GM12873 (cell line): ENCODE results near the gene SPATA31D4.

ENCODE experiments used
- TF ChIP-seq, protein P1 (sequence below): IDR thresholded peaks from 2 replicates; pipeline ENCODE4 v1.5.1; 2012; ENCODE audit warnings: low read depth, mild to moderate bottlenecking, moderate library complexity, low read length, control low read depth; ENCODE audit not compliant: insufficient read depth; ENCODE audit errors: missing control alignments

Gene SPATA31D4

DNA sequence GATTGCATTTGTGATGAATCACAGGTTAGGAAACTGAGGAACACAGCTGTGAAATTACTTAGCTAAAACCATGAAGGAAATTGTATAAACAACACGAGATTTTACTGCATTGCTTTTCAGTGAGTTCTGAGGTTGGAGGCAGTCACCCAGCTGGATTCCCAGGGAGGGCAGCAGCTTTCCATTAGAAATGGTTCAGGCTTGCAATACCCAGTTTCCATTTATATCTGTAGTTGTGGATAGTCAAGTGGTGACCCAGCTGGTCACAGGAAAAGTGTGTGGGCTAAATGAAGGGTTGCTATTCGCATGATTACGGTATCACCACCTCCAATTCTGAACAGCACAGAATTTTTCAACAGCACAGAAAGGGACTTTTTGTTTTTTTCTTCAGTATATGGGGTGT is 34.3 kb upstream of the SPATA31D4 start:
- TF ChIP-seq, protein P1, sequence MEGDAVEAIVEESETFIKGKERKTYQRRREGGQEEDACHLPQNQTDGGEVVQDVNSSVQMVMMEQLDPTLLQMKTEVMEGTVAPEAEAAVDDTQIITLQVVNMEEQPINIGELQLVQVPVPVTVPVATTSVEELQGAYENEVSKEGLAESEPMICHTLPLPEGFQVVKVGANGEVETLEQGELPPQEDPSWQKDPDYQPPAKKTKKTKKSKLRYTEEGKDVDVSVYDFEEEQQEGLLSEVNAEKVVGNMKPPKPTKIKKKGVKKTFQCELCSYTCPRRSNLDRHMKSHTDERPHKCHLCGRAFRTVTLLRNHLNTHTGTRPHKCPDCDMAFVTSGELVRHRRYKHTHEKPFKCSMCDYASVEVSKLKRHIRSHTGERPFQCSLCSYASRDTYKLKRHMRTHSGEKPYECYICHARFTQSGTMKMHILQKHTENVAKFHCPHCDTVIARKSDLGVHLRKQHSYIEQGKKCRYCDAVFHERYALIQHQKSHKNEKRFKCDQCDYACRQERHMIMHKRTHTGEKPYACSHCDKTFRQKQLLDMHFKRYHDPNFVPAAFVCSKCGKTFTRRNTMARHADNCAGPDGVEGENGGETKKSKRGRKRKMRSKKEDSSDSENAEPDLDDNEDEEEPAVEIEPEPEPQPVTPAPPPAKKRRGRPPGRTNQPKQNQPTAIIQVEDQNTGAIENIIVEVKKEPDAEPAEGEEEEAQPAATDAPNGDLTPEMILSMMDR = no peak

DNA sequence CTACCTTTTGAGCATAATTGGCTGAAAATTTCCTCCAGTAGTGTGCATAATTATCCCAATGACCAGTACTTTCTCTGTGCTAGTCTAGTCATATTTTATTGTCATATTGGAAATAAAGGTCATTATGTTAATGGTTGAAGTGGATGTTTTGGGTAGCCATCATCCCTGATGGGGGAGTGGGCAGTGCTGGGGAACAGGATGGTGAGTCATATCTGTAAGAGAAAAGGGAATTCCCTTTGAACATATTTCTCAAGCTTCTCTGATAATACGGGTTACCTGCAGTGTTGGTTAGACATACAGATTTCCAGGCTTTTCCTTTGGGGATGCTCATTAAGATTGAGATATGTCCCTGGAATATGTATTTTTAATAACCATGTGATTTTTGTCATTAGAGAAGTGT is 33.3 kb upstream of the SPATA31D4 start:
- TF ChIP-seq, protein P1 = no peak

DNA sequence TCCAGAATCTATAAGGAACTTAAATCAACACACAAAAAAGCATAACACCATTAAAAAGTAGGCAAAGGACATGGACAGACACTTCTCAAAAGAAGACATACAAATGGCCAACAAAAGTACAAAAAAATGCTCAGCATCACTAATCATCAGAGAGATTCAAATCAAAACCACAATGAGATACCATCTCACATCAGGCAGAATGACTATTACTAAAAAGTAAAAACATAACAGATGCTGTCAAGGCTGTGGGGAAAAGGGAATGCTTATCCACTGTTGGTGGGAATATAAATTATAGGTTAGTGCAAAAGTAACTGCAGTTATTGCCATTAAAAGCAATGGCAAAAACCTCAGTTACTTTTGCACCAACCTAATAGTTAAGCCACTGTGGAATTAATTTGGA is 32.2 kb upstream of the SPATA31D4 start:
- TF ChIP-seq, protein P1 = no peak

DNA sequence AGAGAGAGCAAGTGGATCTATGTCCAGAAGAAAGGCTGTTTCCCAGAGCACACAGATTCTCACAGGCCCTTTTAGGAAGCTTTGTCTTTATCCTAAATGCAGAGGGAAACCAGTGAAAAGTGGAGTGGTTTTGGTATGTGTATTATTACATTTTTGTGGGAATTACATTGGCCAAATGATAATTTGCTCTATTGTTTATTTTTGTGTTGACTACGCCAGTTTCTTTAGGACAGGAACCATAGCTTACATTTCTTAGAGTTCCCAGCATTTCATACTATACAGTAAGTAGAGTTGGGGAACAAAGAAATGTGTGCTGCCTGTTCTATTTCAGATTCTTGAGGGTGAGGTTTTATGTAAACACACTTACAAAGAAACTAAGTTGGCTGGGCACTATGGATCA is 29.4 kb upstream of the SPATA31D4 start:
- TF ChIP-seq, protein P1 = no peak

DNA sequence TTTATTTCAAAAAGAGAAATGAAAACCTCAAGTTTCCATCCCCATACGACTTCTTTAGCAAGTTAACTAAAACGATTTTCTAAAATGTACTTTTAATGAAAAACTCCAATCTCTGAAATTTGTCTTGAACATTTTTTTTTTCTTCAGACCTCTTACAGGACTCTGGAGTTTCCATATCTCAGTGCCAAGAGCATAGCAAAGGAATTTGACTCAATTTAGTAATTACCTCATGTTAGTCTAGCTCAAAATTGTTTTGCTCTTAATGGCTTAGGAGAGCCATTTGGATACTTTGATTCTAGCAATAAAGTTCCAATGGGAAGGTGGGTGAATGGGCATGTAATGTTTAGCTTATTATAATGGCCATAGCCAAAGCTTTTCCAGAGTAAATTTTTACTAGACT is 26.0 kb upstream of the SPATA31D4 start:
- TF ChIP-seq, protein P1 = no peak

DNA sequence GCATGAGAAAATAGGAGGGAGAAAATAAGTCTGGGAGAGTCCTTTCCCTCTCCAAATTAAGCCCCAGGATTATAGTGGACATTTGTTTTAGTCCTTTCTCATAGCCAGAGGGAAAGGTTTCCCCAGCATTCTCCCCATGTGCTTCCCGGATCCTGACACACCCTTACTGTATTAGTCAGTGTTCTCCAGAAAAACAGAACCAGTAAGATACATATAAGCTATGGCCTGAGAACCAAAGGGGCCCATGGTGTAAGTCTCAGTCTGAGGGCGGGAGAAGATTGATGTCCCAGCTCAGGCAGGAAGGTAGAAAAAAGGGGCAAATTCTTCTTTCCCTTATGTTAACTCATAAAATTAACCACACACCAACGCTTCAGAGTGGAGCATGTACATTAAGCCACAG is 25.6 kb upstream of the SPATA31D4 start:
- TF ChIP-seq, protein P1 = no peak

DNA sequence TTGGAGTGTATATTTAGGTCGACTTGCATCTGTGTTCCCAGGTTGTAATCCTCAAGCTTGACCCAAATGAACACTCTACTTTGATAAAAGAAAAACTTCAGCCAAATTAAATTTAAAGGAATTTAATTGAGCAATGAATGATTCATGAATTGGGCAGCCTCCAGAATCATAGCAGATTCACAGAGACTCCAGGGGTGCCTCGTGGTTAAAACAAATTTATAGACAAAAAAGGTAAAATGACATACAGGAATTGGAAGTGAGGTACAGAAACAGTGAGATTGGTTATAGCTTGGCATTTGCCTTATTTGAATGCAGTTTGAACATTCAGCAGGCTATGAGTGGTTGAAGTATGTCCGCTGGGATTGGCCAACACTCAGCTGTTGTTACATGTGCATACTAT is 21.6 kb upstream of the SPATA31D4 start:
- TF ChIP-seq, protein P1 = no peak

DNA sequence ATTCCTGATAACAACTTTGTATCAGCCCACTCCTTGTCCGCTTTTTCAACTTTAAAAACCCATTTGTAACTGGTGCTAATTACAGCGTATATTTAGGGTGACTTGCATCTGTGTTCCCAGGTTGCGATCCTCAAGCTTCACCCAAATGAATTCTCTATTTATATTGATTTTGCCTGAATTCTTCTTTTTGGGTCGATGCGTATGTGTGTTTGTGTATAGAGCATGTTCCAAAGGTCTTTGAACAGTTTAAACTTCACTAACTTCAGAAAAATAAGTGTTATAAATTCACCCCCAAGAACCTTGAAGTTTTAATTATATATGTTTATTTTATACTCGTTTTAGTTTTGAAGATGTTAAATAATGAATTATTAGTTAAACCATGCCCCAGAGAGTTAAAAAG is 16.1 kb upstream of the SPATA31D4 start:
- TF ChIP-seq, protein P1 = no peak
